GM23338 (cell line): ENCODE results near the gene DLG3.

Source experiments
- CREB1 ChIP-seq: fragments of 250-450 bp; sonication (Bioruptor Pico); IDR thresholded peaks from 2 replicates; pipeline ENCODE4 v1.5.0; 2020; ENCODE audit warnings: low read depth, mild to moderate bottlenecking, moderate library complexity
- TF ChIP-seq, protein P1 (sequence below), 2 experiments: fragments of 200-600 bp in 1 of 2; sonication (generic) in 1 of 2; conservative IDR thresholded peaks; 2 replicates each; pipeline versions ENCODE4 v1.5.1 to v1.6.1; 2016 to 2017; ENCODE audit warnings: antibody characterized with exemption in 2 of 2, low read depth in 2 of 2, mild to moderate bottlenecking in 2 of 2, moderate library complexity in 1 of 2

- TF ChIP-seq, protein P1, sequence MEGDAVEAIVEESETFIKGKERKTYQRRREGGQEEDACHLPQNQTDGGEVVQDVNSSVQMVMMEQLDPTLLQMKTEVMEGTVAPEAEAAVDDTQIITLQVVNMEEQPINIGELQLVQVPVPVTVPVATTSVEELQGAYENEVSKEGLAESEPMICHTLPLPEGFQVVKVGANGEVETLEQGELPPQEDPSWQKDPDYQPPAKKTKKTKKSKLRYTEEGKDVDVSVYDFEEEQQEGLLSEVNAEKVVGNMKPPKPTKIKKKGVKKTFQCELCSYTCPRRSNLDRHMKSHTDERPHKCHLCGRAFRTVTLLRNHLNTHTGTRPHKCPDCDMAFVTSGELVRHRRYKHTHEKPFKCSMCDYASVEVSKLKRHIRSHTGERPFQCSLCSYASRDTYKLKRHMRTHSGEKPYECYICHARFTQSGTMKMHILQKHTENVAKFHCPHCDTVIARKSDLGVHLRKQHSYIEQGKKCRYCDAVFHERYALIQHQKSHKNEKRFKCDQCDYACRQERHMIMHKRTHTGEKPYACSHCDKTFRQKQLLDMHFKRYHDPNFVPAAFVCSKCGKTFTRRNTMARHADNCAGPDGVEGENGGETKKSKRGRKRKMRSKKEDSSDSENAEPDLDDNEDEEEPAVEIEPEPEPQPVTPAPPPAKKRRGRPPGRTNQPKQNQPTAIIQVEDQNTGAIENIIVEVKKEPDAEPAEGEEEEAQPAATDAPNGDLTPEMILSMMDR (conservative IDR thresholded peaks at IDR 0.05; ENCODE audit: low read depth in 2 of 2), result peak; percentile 56 to 65
- no peak for TF ChIP-seq CREB1
Observed at GRCh38 chrX:70436343-70436742, 8.3 kb upstream of the DLG3 start.
